Measurements from ENCODE around the gene ABTB1.

ABTB1 gene

DNA sequence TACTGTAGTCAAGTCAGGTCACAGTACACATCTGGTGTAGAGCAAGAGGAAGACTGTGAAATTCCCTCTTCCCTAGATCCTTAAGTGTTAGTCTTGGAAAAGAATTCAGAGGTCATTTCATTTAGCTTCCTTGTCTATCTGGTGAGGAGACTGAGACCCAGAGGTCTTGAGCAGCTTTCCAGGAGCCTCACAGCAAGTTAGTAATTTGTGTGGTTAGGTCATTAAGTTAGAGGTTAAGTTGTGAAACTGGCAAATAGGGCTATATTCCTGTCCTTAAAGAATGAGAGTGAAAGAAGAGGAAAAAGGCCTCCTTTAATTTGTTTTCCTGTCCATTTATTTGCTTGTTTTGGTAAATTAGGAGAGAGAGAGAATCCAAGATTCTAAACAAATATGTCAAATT is 34.8 kb upstream of the ABTB1 start:
- TF ChIP-seq TAF1 (IDR thresholded peaks at IDR 0.05; ENCODE audit: low read depth) = no peak
- no peak for TF ChIP-seq NFIC (IDR thresholded peaks at IDR 0.05)
- no peak for TF ChIP-seq CEBPB (IDR thresholded peaks at IDR 0.05)
- TF ChIP-seq CREB1 (IDR thresholded peaks at IDR 0.05; ENCODE audit: low read depth) = no peak
- TF ChIP-seq YY1 (IDR thresholded peaks at IDR 0.05; ENCODE audit: low read depth) = no peak
- no peak for TF ChIP-seq TCF12 (IDR thresholded peaks at IDR 0.05; ENCODE audit: low read depth)
- no peak for TF ChIP-seq ZBTB7A (IDR thresholded peaks at IDR 0.05; ENCODE audit: low read depth)
- TF ChIP-seq RAD21 (IDR thresholded peaks at IDR 0.05; ENCODE audit: low read depth) = no peak
- no peak for TF ChIP-seq TEAD4 (IDR thresholded peaks at IDR 0.05)
- TF ChIP-seq, protein P1, sequence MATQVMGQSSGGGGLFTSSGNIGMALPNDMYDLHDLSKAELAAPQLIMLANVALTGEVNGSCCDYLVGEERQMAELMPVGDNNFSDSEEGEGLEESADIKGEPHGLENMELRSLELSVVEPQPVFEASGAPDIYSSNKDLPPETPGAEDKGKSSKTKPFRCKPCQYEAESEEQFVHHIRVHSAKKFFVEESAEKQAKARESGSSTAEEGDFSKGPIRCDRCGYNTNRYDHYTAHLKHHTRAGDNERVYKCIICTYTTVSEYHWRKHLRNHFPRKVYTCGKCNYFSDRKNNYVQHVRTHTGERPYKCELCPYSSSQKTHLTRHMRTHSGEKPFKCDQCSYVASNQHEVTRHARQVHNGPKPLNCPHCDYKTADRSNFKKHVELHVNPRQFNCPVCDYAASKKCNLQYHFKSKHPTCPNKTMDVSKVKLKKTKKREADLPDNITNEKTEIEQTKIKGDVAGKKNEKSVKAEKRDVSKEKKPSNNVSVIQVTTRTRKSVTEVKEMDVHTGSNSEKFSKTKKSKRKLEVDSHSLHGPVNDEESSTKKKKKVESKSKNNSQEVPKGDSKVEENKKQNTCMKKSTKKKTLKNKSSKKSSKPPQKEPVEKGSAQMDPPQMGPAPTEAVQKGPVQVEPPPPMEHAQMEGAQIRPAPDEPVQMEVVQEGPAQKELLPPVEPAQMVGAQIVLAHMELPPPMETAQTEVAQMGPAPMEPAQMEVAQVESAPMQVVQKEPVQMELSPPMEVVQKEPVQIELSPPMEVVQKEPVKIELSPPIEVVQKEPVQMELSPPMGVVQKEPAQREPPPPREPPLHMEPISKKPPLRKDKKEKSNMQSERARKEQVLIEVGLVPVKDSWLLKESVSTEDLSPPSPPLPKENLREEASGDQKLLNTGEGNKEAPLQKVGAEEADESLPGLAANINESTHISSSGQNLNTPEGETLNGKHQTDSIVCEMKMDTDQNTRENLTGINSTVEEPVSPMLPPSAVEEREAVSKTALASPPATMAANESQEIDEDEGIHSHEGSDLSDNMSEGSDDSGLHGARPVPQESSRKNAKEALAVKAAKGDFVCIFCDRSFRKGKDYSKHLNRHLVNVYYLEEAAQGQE (IDR thresholded peaks at IDR 0.05; ENCODE audit: low read depth) = no peak
- TF ChIP-seq, protein P2, sequence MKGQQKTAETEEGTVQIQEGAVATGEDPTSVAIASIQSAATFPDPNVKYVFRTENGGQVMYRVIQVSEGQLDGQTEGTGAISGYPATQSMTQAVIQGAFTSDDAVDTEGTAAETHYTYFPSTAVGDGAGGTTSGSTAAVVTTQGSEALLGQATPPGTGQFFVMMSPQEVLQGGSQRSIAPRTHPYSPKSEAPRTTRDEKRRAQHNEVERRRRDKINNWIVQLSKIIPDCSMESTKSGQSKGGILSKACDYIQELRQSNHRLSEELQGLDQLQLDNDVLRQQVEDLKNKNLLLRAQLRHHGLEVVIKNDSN (IDR thresholded peaks at IDR 0.05) = no peak
- TF ChIP-seq EGR1 (IDR thresholded peaks at IDR 0.05) = no peak
- no peak for TF ChIP-seq FOXM1 (IDR thresholded peaks at IDR 0.05; ENCODE audit: borderline replicate concordance, low read depth)
- TF ChIP-seq, protein P3, sequence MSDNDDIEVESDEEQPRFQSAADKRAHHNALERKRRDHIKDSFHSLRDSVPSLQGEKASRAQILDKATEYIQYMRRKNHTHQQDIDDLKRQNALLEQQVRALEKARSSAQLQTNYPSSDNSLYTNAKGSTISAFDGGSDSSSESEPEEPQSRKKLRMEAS (IDR thresholded peaks at IDR 0.05) = no peak
- TF ChIP-seq EP300 (IDR thresholded peaks at IDR 0.05; ENCODE audit: borderline replicate concordance) = no peak

DNA sequence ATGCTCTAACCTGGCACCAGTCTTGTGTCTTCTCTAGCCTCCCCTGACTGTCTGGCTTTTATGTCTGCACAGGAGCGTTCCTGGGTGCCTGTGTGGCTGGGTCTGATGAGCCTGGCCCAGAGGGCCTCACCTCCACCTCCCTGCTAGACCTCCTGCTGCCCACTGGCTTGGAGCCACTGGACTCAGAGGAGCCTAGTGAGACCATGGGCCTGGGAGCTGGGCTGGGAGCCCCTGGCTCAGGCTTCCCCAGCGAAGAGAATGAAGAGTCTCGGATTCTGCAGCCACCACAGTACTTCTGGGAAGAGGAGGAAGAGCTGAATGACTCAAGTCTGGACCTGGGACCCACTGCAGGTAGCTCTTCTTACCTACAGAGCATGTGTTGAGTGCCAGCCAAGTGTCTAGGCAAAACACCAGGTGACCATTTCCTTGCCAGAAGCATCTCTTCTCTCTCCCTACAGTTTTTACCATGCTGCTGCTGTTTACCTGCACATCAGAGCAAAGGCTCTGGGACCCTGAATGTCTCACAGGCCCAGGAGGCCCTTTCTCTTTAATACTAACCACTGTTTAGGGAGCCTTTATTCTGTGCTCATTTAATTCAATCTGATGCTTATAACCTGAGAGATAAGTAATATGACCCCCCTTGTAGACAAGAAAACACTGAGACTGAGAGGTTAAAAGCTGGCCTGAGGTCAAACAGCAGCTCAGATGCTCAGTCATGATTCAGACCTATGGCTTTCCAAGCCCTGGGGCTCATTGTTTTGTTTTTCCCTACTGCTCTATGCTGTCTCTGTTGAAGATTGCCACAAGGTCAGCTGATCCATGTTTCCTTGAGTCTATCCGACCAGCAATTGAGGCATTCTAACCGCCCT is 33.3 kb upstream of the ABTB1 start:
- TF ChIP-seq YY1 (IDR thresholded peaks at IDR 0.05; ENCODE audit: low read depth) = no peak
- no peak for TF ChIP-seq TAF1 (IDR thresholded peaks at IDR 0.05; ENCODE audit: low read depth)
- TF ChIP-seq, protein P3 (IDR thresholded peaks at IDR 0.05) = no peak
- TF ChIP-seq ZBTB7A (IDR thresholded peaks at IDR 0.05; ENCODE audit: low read depth) = no peak
- no peak for TF ChIP-seq EGR1 (IDR thresholded peaks at IDR 0.05)
- no peak for TF ChIP-seq CREB1 (IDR thresholded peaks at IDR 0.05; ENCODE audit: low read depth)

DNA sequence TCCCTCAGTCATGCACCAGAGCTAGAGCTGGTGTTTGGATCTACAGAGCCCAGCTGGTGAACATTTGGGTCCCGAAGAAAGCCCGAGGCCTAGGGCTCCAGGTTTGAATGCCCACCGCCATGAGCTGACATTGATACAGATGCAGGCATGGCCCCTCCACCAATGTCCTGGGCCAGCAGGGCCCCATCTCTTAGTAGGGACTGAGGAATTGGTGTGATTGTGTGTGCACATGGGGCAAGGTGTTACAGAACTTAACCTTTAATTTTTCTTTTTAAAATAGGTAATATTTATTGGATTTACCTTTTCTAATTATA is 32.8 kb upstream of the ABTB1 start:
- TF ChIP-seq, protein P2 (IDR thresholded peaks at IDR 0.05) = no peak
- TF ChIP-seq YY1 (IDR thresholded peaks at IDR 0.05; ENCODE audit: low read depth) = no peak
- no peak for TF ChIP-seq TAF1 (IDR thresholded peaks at IDR 0.05; ENCODE audit: low read depth)
- TF ChIP-seq, protein P1 (IDR thresholded peaks at IDR 0.05; ENCODE audit: low read depth) = no peak

DNA sequence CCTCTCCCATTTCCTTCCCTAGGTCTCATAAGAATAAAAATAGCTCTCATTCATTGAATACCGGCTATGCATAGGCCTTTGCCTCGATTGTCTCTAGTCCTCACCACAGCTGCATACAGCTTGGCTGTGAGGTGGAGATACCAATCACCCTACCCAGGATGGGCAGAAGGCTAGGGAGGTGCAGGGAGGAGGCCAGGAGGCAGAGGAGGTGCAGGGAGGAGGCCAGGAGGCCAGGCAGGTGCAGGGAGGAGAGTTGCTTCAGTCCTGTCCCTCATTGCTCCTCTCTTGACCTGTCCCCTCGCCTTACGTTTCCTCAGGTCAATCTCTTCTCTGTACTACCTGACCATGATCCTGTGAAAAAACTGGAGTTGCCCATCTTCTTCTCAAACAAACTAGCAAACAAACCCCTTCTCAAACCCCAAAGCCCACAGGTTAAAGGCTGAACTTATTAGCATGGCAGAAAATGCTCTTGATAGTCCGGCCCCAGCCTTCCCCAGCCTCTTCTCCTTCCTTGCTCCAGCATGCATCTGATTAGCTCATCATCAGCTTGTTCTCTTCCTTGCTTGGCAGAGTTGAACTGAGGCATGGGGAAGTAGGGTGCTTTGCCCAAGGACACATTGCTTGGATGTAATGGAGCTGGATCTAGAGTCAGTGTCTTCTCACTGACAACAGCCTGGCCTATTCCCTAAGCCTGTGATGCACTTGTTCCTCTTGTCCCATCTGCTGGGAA is 27.9 kb upstream of the ABTB1 start:
- TF ChIP-seq TCF12 (IDR thresholded peaks at IDR 0.05; ENCODE audit: low read depth) = no peak
- TF ChIP-seq CEBPB (IDR thresholded peaks at IDR 0.05) = no peak
- TF ChIP-seq, protein P2 (IDR thresholded peaks at IDR 0.05) = no peak
- TF ChIP-seq ZBTB7A (IDR thresholded peaks at IDR 0.05; ENCODE audit: low read depth) = no peak
- TF ChIP-seq EP300 (IDR thresholded peaks at IDR 0.05; ENCODE audit: borderline replicate concordance) = no peak
- no peak for TF ChIP-seq EGR1 (IDR thresholded peaks at IDR 0.05)
- no peak for TF ChIP-seq RAD21 (IDR thresholded peaks at IDR 0.05; ENCODE audit: low read depth)
- no peak for TF ChIP-seq TAF1 (IDR thresholded peaks at IDR 0.05; ENCODE audit: low read depth)
- TF ChIP-seq YY1 (IDR thresholded peaks at IDR 0.05; ENCODE audit: low read depth) = no peak
- no peak for TF ChIP-seq NFIC (IDR thresholded peaks at IDR 0.05)
- TF ChIP-seq FOXM1 (IDR thresholded peaks at IDR 0.05; ENCODE audit: borderline replicate concordance, low read depth) = no peak
- TF ChIP-seq, protein P3 (IDR thresholded peaks at IDR 0.05) = no peak
- TF ChIP-seq TEAD4 (IDR thresholded peaks at IDR 0.05) = no peak
- TF ChIP-seq, protein P1 (IDR thresholded peaks at IDR 0.05; ENCODE audit: low read depth) = no peak
- TF ChIP-seq CREB1 (IDR thresholded peaks at IDR 0.05; ENCODE audit: low read depth) = no peak
